HepG2 (cell line): ENCODE data around the gene FAM180A. TPM values are rescaled to one million over a fixed set of nuclear protein-coding genes. Genes with fewer than 3 reads are reported as not detected.

Source experiments
- ATAC-seq: fragments of 200-7000 bp; cut with Tn5 transposase; 3 replicates; pipeline ENCODE4 v1.9.1; 2020; ENCODE audit warnings: mild to moderate bottlenecking, moderate library complexity
- BruUV-seq: library from RNA; stranded (reverse); fragments of 400-500 nt; replicated peaks from 2 replicates; lab custom pipeline; 2021; lab: Mats Ljungman, UMichigan
- CTCF ChIA-PET: fragments of 300-600 bp; formaldehyde crosslinking; extraction: SDS; loops from one replicate; lab custom pipeline; 2021; ENCODE audit warnings: low total read pairs, inconsistent platforms, low intra/inter-chr PET ratio; lab: Yijun Ruan, JAX
- POLR2A ChIA-PET: fragments of 350-600 bp; sonication (Branson Sonifier 250); formaldehyde crosslinking; loops from one replicate; lab custom pipeline; 2020; ENCODE audit warnings: antibody characterized with exemption, inconsistent platforms; lab: Yijun Ruan, JAX
- DNase-seq: peaks from one replicate; pipeline ENCODE4 v3.0.0-alpha.2; 2015; ENCODE audit warnings: low spot score
- FAIRE-seq: peaks from 3 replicates; lab custom pipeline; 2011; peaks lifted over from hg19 to GRCh38; lab: Jason Lieb, UNC
- H2AFZ ChIP-seq: one replicate; pipeline ENCODE4 v1.6.1; 2011; ENCODE audit warnings: low read length, inconsistent platforms
- H3K27ac ChIP-seq: fragments of 300-600 bp; 3 replicates; pipeline ENCODE4 v1.8.0; 2011; ENCODE audit warnings: mixed run types, mild to moderate bottlenecking, mixed read lengths, low read length, inconsistent platforms; ENCODE audit not compliant: insufficient read depth; ENCODE audit errors: extremely low read length
- H3K27me3 ChIP-seq, 2 experiments: fragments of 200-600 bp in 1 of 2; 2 replicates in 1 of 2; 3 replicates in 1 of 2; pipeline versions ENCODE4 v1.6.0 to v1.8.0; 2011; ENCODE audit warnings: low read length in 2 of 2, mild to moderate bottlenecking in 2 of 2, moderate library complexity in 2 of 2, inconsistent platforms in 1 of 2; ENCODE audit not compliant: insufficient read depth in 2 of 2, control insufficient read depth in 1 of 2
- H3K36me3 ChIP-seq, 2 experiments: fragments of 200-600 bp in 1 of 2; replicated peaks in 1 of 2; 2 replicates in 1 of 2; 3 replicates in 1 of 2; pipeline versions ENCODE4 v1.5.1 to v1.8.0; 2011; ENCODE audit warnings: low read length in 2 of 2, inconsistent platforms in 1 of 2; ENCODE audit not compliant: insufficient read depth in 2 of 2, control insufficient read depth in 1 of 2
- H3K4me1 ChIP-seq: 2 replicates; pipeline ENCODE4 v1.5.1; 2012; ENCODE audit warnings: low read length, inconsistent platforms; ENCODE audit not compliant: insufficient read depth
- H3K4me2 ChIP-seq: 2 replicates; pipeline ENCODE4 v1.6.0; 2011; ENCODE audit warnings: low read depth, low read length, inconsistent platforms
- H3K4me3 ChIP-seq, 3 experiments: fragments of 200-600 bp in 1 of 3; sonication (generic), shearing (Covaris generic) in 1 of 3; replicated peaks in 1 of 3; 2 replicates each; pipeline ENCODE4 v1.5.1; 2011 to 2016; ENCODE audit warnings: low read length in 3 of 3, inconsistent platforms in 2 of 3, low read depth in 2 of 3, mild to moderate bottlenecking in 2 of 3, control low read depth in 1 of 3, mixed read lengths in 1 of 3; ENCODE audit not compliant: insufficient read depth in 1 of 3
- H3K79me2 ChIP-seq: one replicate; pipeline ENCODE4 v1.6.1; 2011; ENCODE audit warnings: low read length, inconsistent platforms; ENCODE audit not compliant: insufficient read depth
- H3K9ac ChIP-seq: 2 replicates; pipeline ENCODE4 v1.6.0; 2011; ENCODE audit warnings: mild to moderate bottlenecking, low read depth, low read length, inconsistent platforms; ENCODE audit not compliant: insufficient read depth
- H3K9me3 ChIP-seq: 2 replicates; pipeline ENCODE4 v1.5.1; 2012; ENCODE audit warnings: mild to moderate bottlenecking, low read length
- H4K20me1 ChIP-seq: 2 replicates; pipeline ENCODE4 v1.6.0; 2011; ENCODE audit warnings: inconsistent platforms, mild to moderate bottlenecking, low read length, moderate library complexity; ENCODE audit not compliant: insufficient read depth
- RAD51 ChIP-seq: fragments of 450-650 bp; IDR thresholded peaks from 2 replicates; pipeline ENCODE4 v1.6.1; 2016; ENCODE audit warnings: borderline replicate concordance
- REPIN1 ChIP-seq: sonication (generic); formaldehyde crosslinking; IDR thresholded peaks from 2 replicates; pipeline ENCODE4 v1.8.0; 2022; ENCODE audit warnings: missing genetic modification reagents, low read depth, mild to moderate bottlenecking, borderline replicate concordance
- RERE ChIP-seq: IDR thresholded peaks from 2 replicates; pipeline ENCODE4 v1.6.1; 2016; ENCODE audit warnings: low read depth, missing genetic modification reagents, missing compliant biosample characterization
- RNF2 ChIP-seq: fragments of 450-650 bp; conservative IDR thresholded peaks from 2 replicates; pipeline ENCODE4 v1.6.1; 2016; ENCODE audit warnings: low read depth
- SMYD3 ChIP-seq: sonication (generic); formaldehyde crosslinking; IDR thresholded peaks from 2 replicates; pipeline ENCODE4 v1.8.1; 2023; ENCODE audit warnings: mild to moderate bottlenecking, missing genetic modification reagents
- ZFP1 ChIP-seq: IDR thresholded peaks from 2 replicates; pipeline ENCODE4 v1.6.1; 2016
- ZNF441 ChIP-seq: sonication (generic); formaldehyde crosslinking; IDR thresholded peaks from 2 replicates; pipeline ENCODE4 v1.7.0; 2021; ENCODE audit warnings: missing genetic modification reagents, borderline replicate concordance
- ZNF614 ChIP-seq: IDR thresholded peaks from 2 replicates; pipeline ENCODE4 v1.6.1; 2018; ENCODE audit warnings: missing biosample characterization, missing genetic modification reagents, inconsistent platforms, borderline replicate concordance
- ZNF746 ChIP-seq: sonication (generic); formaldehyde crosslinking; IDR thresholded peaks from 2 replicates; pipeline ENCODE4 v1.8.0; 2022; ENCODE audit warnings: mild to moderate bottlenecking, missing genetic modification reagents
- ZSCAN29 ChIP-seq: sonication (generic); formaldehyde crosslinking; conservative IDR thresholded peaks from 2 replicates; pipeline ENCODE4 v1.4.0; 2020; ENCODE audit warnings: mild to moderate bottlenecking, missing genetic modification reagents
- WGBS: methylation state at CpG from one replicate; pipeline ENCODE4 v1.1.6; 2017; ENCODE audit warnings: low lambda C conversion rate; 5-methylcytosine and 5-hydroxymethylcytosine counted together
- in situ Hi-C: cut with HindIII; loops from 2 replicates; pipeline ENCODE4 v1.10.0; 2017; ENCODE audit warnings: low pct_unique_long_range_greater_than_20kb; ENCODE audit not compliant: extremely low pct_ligation_motif_present
- intact Hi-C: fragments of 100-400 bp; cut with micrococcal nuclease; formaldehyde crosslinking; loops from one replicate; pipeline ENCODE4 v1.10.0; 2022; ENCODE audit not compliant: unreplicated experiment
- polyA plus RNA-seq, 8 experiments: library from polyadenylated mRNA; depleted of rRNA in 3 of 8; stranded (reverse) in 7 of 8; unstranded in 1 of 8; fragments of >200 nt; fragmentation: Illumina TruSeq in 4 of 8; extraction: Trizol in 4 of 8; gene quantifications; 2 replicates each; pipeline versions ENCODE4 v1.2.1 to v1.2.3, GENCODE V29; 2011 to 2016; ENCODE audit warnings: low read depth in 4 of 8, missing spikeins in 1 of 8, mixed read lengths in 1 of 8; ENCODE audit not compliant: insufficient read depth in 1 of 8
- total RNA-seq, 5 experiments: library from RNA; depleted of rRNA; stranded (reverse); fragments of >200 nt; fragmentation: Illumina TruSeq; extraction: Trizol; gene quantifications; 2 replicates each; pipeline ENCODE4 v1.2.3, GENCODE V29; 2016; ENCODE audit warnings: low read depth in 1 of 5
- TF ChIP-seq, protein P1 (sequence below): sonication (generic); formaldehyde crosslinking; IDR thresholded peaks from 2 replicates; pipeline ENCODE4 v1.5.0; 2020; ENCODE audit warnings: missing genetic modification reagents

FAM180A gene
- total and polyA plus RNA-seq, 2 of the 13 experiments (the other 11 are each of a cell fraction or from before 2014, with no cell fraction given) = not detected

- TF ChIP-seq ZNF614 (CRISPR knock-in tag) (no peak), ZFP1 (CRISPR knock-in tag) (no peak)
- TF ChIP-seq, protein P1, sequence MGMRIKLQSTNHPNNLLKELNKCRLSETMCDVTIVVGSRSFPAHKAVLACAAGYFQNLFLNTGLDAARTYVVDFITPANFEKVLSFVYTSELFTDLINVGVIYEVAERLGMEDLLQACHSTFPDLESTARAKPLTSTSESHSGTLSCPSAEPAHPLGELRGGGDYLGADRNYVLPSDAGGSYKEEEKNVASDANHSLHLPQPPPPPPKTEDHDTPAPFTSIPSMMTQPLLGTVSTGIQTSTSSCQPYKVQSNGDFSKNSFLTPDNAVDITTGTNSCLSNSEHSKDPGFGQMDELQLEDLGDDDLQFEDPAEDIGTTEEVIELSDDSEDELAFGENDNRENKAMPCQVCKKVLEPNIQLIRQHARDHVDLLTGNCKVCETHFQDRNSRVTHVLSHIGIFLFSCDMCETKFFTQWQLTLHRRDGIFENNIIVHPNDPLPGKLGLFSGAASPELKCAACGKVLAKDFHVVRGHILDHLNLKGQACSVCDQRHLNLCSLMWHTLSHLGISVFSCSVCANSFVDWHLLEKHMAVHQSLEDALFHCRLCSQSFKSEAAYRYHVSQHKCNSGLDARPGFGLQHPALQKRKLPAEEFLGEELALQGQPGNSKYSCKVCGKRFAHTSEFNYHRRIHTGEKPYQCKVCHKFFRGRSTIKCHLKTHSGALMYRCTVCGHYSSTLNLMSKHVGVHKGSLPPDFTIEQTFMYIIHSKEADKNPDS (CRISPR knock-in tag) = no peak
- no TSS peak for BruUV-seq
- no peaks in the 10 kb centered on the region for H3K9me3 ChIP-seq
- FAIRE-seq (no peak), DNase-seq (no peak), ATAC-seq (no peak)
- intact Hi-C loops = no loop called here
- H3K4me2 ChIP-seq = no peak overlapping the region
- no peak overlapping the region for H2AFZ ChIP-seq
- no peaks in the 10 kb centered on the region for H3K4me1 ChIP-seq
- H4K20me1 ChIP-seq = no peaks in the 10 kb centered on the region
- H3K27me3 ChIP-seq = peaks cover 2 to 41% of the 10 kb centered on the region in 2 experiments; a peak in 4 of 5 replicates
- H3K9ac ChIP-seq = no peak overlapping the region
- H3K27ac ChIP-seq = no peak overlapping the region
- no peak overlapping the region for H3K4me3 ChIP-seq
- ChIA-PET POLR2A (no interaction called here), CTCF (no interaction called here)
- H3K36me3 ChIP-seq = no peaks in the 10 kb centered on the region
- 40% methylated on average over 8 of the region's 8 CpGs for WGBS
- H3K79me2 ChIP-seq = no peaks in the 10 kb centered on the region
- in situ Hi-C loops = no loop called here
Measured at GRCh38 chr7:135753616-135754413, 5.2 kb upstream of the FAM180A start.

- no peak overlapping the region for H3K4me2 ChIP-seq
- no peaks in the 10 kb centered on the region for H3K9me3 ChIP-seq
- no peaks in the 10 kb centered on the region for H3K4me1 ChIP-seq
- in situ Hi-C loops (no loop called here), intact Hi-C loops (no loop called here)
- H3K79me2 ChIP-seq = no peaks in the 10 kb centered on the region
- BruUV-seq = no TSS peak
- no peak overlapping the region for H3K4me3 ChIP-seq
- no peak overlapping the region for H3K27ac ChIP-seq
- no peak for DNase-seq
- H3K9ac ChIP-seq = no peak overlapping the region
- POLR2A ChIA-PET = no interaction called here
- FAIRE-seq = no peak
- no peak overlapping the region for H2AFZ ChIP-seq
- H4K20me1 ChIP-seq = no peaks in the 10 kb centered on the region
- H3K27me3 ChIP-seq = peaks cover 1 to 34% of the 10 kb centered on the region in 2 experiments; a peak in 3 of 5 replicates
- ATAC-seq = no peak
- H3K36me3 ChIP-seq = no peaks in the 10 kb centered on the region
- CTCF ChIA-PET = no interaction called here
- WGBS = 44% methylated on average over 8 of the region's 8 CpGs
- TF ChIP-seq ZNF441 (CRISPR knock-in tag) = no peak
- no peak for TF ChIP-seq RNF2
- TF ChIP-seq REPIN1 (CRISPR knock-in tag) = no peak
- no peak for TF ChIP-seq SMYD3 (CRISPR knock-in tag)
- TF ChIP-seq ZSCAN29 = no peak
- no peak for TF ChIP-seq RAD51
- TF ChIP-seq RERE (CRISPR knock-in tag) = no peak
- no peak for TF ChIP-seq ZNF746 (CRISPR knock-in tag)
Measured at GRCh38 chr7:135747366-135747765, 1.2 kb downstream of the FAM180A start.
